ENCODE results near the gene SPN. TPM values are rescaled to one million over a fixed set of nuclear protein-coding genes. Genes with fewer than 3 reads are reported as not detected.

Gene SPN
- total RNA-seq, 1 experiment from 2014 or later: not detected

GRCh38 chr16:29643596-29643995 is 19.5 kb upstream of the SPN start:
- ATAC-seq (no peak), DNase-seq (no peak)
- Histone ChIP-seq H4K20me1 (ENCODE audit: low read length) (no peaks in the 10 kb centered on the region), H3K27me3 (ENCODE audit: low read length) (no peaks in the 10 kb centered on the region), H3K27ac (ENCODE audit: low read length) (no peak overlapping the region), H3K4me3 (ENCODE audit: low read length) (no peak overlapping the region), H3F3A (ENCODE audit: low read length, unreplicated experiment) (no peaks in the 10 kb centered on the region), H2AFZ (ENCODE audit: low read length) (no peak overlapping the region), H3K9me2 (replicated peaks; ENCODE audit: low read length) (no peaks in the 10 kb centered on the region), H3K79me2 (ENCODE audit: low read length) (no peaks in the 10 kb centered on the region), H3K9me3 (ENCODE audit: low read length) (no peaks in the 10 kb centered on the region), H3K9ac (ENCODE audit: low read length) (no peak overlapping the region), H3K4me2 (ENCODE audit: low read length) (no peak overlapping the region), H3K4me1 (ENCODE audit: insufficient read depth, low read length) (no peaks in the 10 kb centered on the region), H3K36me3 (ENCODE audit: low read depth, low read length) (no peaks in the 10 kb centered on the region)
- ChIA-PET POLR2A (ENCODE audit: unreplicated experiment) (no interaction called here), CTCF (no interaction called here)
- BruUV-seq (replicated peaks): no TSS peak
- TF ChIP-seq EZH2 (IDR thresholded peaks at IDR 0.05; ENCODE audit: low read length, unreplicated experiment) (no peak), CTCF (conservative IDR thresholded peaks at IDR 0.05; ENCODE audit: low read depth, low read length) (no peak), EZH2phosphoT487 (IDR thresholded peaks at IDR 0.05; ENCODE audit: borderline replicate concordance, low read length) (no peak)
- intact Hi-C loops (cut with micrococcal nuclease): no loop called here

- no peaks in the 10 kb centered on the region for H3K9me3 ChIP-seq (ENCODE audit: low read length)
- DNase-seq: no peak
- no peaks in the 10 kb centered on the region for H3K27me3 ChIP-seq (ENCODE audit: low read length)
- H3K4me3 ChIP-seq (ENCODE audit: low read length): no peak overlapping the region
- CTCF ChIA-PET: no interaction called here
- H3K79me2 ChIP-seq (ENCODE audit: low read length): no peaks in the 10 kb centered on the region
- no peaks in the 10 kb centered on the region for H3K4me1 ChIP-seq (ENCODE audit: insufficient read depth, low read length)
- BruUV-seq (replicated peaks): no TSS peak
- H3F3A ChIP-seq (ENCODE audit: low read length, unreplicated experiment): no peaks in the 10 kb centered on the region
- H4K20me1 ChIP-seq (ENCODE audit: low read length): no peaks in the 10 kb centered on the region
- no peaks in the 10 kb centered on the region for H3K9me2 ChIP-seq (replicated peaks; ENCODE audit: low read length)
- TF ChIP-seq EZH2 (IDR thresholded peaks at IDR 0.05; ENCODE audit: low read length, unreplicated experiment) (no peak), EZH2phosphoT487 (IDR thresholded peaks at IDR 0.05; ENCODE audit: borderline replicate concordance, low read length) (no peak), CTCF (conservative IDR thresholded peaks at IDR 0.05; ENCODE audit: low read depth, low read length) (no peak)
- intact Hi-C loops (cut with micrococcal nuclease): no loop called here
- H3K4me2 ChIP-seq (ENCODE audit: low read length): no peak overlapping the region
- no peak overlapping the region for H2AFZ ChIP-seq (ENCODE audit: low read length)
- POLR2A ChIA-PET (ENCODE audit: unreplicated experiment): no interaction called here
- ATAC-seq: no peak
- no peak overlapping the region for H3K9ac ChIP-seq (ENCODE audit: low read length)
- H3K27ac ChIP-seq (ENCODE audit: low read length): no peak overlapping the region
- H3K36me3 ChIP-seq (ENCODE audit: low read depth, low read length): no peaks in the 10 kb centered on the region
These were observed 18.6 kb upstream of the SPN start for GRCh38 chr16:29644338-29644857.

DNA sequence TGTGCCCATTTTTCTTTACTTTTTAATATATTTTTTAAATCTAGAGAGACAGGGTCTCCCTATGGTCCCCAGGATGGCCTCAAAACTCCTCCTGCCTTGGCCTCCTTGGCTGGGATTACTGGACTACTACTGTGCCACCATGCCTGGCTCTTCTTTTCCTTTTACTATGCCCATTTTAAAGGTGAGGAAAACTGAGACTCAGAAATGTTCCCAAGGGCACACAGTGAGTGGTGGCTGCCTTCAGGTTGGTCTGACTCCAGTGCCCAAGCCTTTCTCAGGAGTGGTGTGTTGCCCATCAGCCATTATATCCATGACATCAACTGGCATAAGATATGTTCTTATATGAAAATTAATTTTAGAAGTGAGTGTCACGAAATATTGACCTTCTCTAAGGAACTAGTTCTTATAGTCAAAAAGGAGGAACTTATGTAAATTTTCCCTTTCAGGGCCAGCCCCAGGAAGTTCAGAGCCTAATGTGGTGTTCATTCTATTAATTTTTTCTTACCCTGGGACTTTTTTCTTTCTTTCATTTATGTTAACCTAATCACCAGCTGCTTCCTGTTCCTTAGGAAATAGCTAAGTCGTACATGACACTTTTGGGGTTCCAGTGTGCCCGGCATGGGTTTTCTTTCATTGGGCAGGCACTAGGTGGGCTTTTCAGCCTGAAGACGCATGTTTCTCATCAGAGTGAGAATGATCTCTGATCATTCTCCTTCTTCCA is 17.9 kb upstream of the SPN start:
- BruUV-seq (replicated peaks): no TSS peak
- no peaks in the 10 kb centered on the region for H3K79me2 ChIP-seq (ENCODE audit: low read length)
- ChIA-PET POLR2A (ENCODE audit: unreplicated experiment) (no interaction called here), CTCF (no interaction called here)
- no peaks in the 10 kb centered on the region for H3K9me3 ChIP-seq (ENCODE audit: low read length)
- ATAC-seq: no peak
- no peak overlapping the region for H3K27ac ChIP-seq (ENCODE audit: low read length)
- intact Hi-C loops (cut with micrococcal nuclease): no loop called here
- no peaks in the 10 kb centered on the region for H3K9me2 ChIP-seq (replicated peaks; ENCODE audit: low read length)
- no peak overlapping the region for H2AFZ ChIP-seq (ENCODE audit: low read length)
- no peaks in the 10 kb centered on the region for H3K4me1 ChIP-seq (ENCODE audit: insufficient read depth, low read length)
- H4K20me1 ChIP-seq (ENCODE audit: low read length): no peaks in the 10 kb centered on the region
- no peak overlapping the region for H3K9ac ChIP-seq (ENCODE audit: low read length)
- H3K36me3 ChIP-seq (ENCODE audit: low read depth, low read length): no peaks in the 10 kb centered on the region
- no peak overlapping the region for H3K4me3 ChIP-seq (ENCODE audit: low read length)
- H3F3A ChIP-seq (ENCODE audit: low read length, unreplicated experiment): no peaks in the 10 kb centered on the region
- no peak for TF ChIP-seq CTCF (conservative IDR thresholded peaks at IDR 0.05; ENCODE audit: low read depth, low read length)
- TF ChIP-seq EZH2phosphoT487 (IDR thresholded peaks at IDR 0.05; ENCODE audit: borderline replicate concordance, low read length): no peak
- no peak for TF ChIP-seq EZH2 (IDR thresholded peaks at IDR 0.05; ENCODE audit: low read length, unreplicated experiment)
- H3K4me2 ChIP-seq (ENCODE audit: low read length): no peak overlapping the region
- no peaks in the 10 kb centered on the region for H3K27me3 ChIP-seq (ENCODE audit: low read length)
- no peak for DNase-seq
